Iris pigment epithelial cell (primary cell): Measurements from ENCODE around the gene TMEM30B.
A peak's percentile ranks its signal among the peaks of the same experiment; 100 is the strongest.
"Not testable (repeated sequence)": the region's sequence is repeated elsewhere in the genome, so short reads cannot be mapped to it uniquely, and the experiment has no call there.

ENCODE experiments used
- DNase-seq: peaks from one replicate; pipeline ENCODE4 v3.0.0-alpha.2; 2011; ENCODE audit warnings: low read depth

TMEM30B gene, protein sequence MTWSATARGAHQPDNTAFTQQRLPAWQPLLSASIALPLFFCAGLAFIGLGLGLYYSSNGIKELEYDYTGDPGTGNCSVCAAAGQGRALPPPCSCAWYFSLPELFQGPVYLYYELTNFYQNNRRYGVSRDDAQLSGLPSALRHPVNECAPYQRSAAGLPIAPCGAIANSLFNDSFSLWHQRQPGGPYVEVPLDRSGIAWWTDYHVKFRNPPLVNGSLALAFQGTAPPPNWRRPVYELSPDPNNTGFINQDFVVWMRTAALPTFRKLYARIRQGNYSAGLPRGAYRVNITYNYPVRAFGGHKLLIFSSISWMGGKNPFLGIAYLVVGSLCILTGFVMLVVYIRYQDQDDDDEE

GRCh38 chr14:61281186-61281947 is at the start of gene TMEM30B:
TMEM30B (minus strand) TSS chr14:61281338; CDS start chr14:61281147, 191 bp downstream.
- DNase-seq: no peak

GRCh38 chr14:61330511-61330910 is 49.4 kb upstream of the TMEM30B start:
- DNase-seq: no peak

- no peak for DNase-seq
Measured at GRCh38 chr14:61329478-61330051, 48.4 kb upstream of the TMEM30B start.

GRCh38 chr14:61328626-61329262 is 47.6 kb upstream of the TMEM30B start:
- DNase-seq: no peak

DNA sequence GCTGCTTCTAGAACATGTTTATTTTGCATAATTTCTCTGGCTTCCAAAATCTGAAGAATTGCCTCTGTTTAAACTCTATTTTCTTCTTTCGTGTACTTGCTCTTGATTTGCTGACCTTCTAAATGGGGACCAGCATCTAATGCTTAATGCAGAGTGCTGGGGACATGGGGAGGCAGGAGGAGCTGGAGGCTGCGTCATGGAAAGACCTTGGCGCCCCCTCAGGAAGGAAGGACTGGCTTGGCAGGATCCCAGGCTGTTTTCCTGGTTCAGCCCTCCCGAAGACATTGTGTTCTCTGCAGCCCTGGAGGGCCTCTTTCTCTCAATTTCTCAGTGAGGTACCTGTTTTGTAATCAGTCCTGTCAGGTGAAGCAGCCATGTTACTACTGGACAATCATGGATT is 45.7 kb upstream of the TMEM30B start:
- peak; percentile 27 for DNase-seq

- no peak for DNase-seq
Measured at GRCh38 chr14:61326146-61326545, 45.0 kb upstream of the TMEM30B start.

GRCh38 chr14:61325166-61325565 is 44.0 kb upstream of the TMEM30B start:
- DNase-seq: no peak

DNA sequence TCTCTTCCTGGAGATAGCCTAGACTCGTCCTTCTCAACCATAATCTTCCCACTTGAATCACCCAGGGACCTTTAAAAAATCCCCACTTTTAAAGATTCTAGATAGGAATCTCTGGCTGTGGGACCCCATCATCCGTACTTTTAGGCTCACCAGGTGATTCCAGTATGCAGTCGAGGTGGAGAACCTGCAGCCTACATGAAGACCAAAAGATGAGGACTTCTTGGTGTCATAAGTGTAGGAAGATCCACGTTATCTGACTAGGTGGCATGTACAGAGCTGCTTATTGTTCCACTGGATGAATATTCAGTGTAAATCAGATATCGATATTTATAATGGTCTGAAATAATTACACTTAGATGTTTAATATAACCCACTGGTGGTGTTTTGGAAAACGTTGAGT is 42.8 kb upstream of the TMEM30B start:
- DNase-seq: no peak

DNA sequence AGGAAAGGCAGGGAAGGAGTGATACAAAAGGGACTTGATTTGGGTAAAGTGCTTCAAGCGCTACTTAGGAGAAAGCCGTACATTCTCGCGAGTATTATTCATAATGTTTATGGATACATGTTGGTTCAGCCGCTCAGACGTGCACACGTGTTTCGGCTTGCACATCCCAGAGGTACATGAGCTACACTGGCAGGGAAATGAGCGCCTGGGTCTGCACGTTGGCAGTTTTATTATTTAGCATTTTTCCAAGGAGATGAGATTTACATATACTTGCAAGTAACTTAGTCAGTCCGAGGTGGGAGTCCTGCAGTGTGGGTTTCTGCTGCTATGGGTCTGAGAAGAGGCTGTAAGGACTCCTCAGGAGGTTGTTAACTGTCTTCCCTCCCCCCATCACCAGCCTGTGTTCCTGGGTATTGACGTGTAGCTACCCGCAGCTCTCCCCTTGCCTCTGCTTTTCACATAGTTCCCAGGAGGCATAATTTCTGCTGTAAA is 41.7 kb upstream of the TMEM30B start:
- DNase-seq: peak; percentile 22

GRCh38 chr14:61322011-61322798 is 41.1 kb upstream of the TMEM30B start:
- DNase-seq: no peak

- peak; percentile 52 for DNase-seq
Measured at GRCh38 chr14:61321385-61322010, 40.4 kb upstream of the TMEM30B start, which contains the start of gene PRKCH. PRKCH (plus strand) TSS chr14:61321579; CDS start chr14:61322102, 523 bp downstream.

- no peak for DNase-seq
Measured at GRCh38 chr14:61320806-61321384, 39.8 kb upstream of the TMEM30B start.

DNA sequence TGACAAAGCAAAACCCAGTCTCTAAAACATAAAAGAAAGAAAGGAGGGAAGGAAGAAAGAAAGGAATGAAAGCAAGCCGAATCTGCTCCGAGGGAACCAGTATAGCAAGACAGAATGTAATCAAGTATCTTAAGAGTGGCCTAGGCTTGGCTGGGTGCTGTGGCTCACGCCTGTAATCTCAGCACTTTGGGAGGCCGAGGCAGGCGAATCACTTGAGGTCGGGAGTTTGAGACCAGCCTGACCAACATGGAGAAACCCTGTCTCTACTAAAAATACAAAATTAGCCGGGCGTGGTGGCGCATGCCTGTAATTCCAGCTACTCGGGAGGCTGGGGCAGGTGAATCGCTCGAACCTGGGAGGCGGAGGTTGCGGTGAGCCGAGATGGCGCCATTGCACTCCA is 39.0 kb upstream of the TMEM30B start:
- DNase-seq: not testable (repeated sequence)

- no peak for DNase-seq
Measured at GRCh38 chr14:61319706-61320105, 38.6 kb upstream of the TMEM30B start.

- DNase-seq: no peak
Measured at GRCh38 chr14:61319086-61319485, 37.9 kb upstream of the TMEM30B start.

DNA sequence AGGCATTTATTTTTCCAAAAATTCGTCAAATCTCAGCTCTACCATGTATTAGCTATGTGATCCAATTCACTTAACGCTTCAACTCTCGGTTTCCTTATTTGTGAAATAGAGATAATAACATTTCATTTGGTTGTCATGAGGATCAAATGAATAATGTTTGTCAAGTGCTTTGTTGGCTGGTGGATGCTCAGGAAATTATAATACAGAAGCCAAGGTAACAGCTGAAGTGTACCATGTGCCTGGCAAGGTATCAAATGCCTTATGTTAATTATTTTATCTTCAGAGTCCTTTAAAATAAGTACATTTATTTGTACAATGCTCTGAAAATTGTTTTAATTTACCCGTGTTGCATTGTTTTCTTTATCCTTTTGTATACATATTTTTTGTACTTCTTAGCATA is 34.2 kb upstream of the TMEM30B start:
- DNase-seq: no peak

DNA sequence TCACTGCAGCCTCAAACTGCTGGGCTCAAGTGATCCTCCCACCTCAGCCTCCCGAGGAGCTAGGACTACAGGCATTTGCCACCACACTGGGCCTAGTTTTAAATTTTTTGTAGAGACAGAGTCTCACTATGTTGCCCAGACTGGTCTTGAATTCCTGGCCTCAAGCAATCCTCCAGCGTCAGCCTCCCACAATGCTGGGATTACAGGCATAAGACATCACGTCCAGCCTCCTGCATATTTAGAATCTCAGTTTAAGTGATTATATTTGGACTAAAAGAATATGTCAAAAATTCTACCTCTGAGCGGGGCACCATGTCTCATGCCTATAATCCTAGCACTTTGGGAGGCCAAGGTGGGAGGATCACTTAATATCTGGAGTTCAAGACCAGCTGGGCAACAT is 27.6 kb upstream of the TMEM30B start:
- DNase-seq: not testable (repeated sequence)

GRCh38 chr14:61308198-61308597 is 27.1 kb upstream of the TMEM30B start:
- DNase-seq: no peak

GRCh38 chr14:61304688-61305087 is 23.6 kb upstream of the TMEM30B start:
- DNase-seq: no peak

DNA sequence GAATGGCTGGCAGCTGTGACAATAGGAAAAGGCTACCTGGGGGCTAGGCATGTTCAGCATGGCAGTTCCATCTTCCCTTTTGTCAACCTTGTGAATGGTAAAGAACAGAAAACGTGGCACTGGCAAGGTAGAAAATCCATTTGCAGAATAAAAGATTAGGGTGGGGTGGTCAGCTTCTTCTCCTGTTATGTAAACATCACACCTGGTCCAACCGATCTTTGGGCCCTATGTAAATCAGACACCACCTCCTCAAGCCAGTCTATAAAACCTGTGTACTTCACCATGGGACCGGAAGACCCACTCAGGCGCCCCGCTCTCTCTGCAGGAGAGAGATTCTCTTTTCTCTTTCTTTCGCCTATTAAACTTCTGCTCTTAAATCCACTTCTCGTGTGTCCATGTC is 19.6 kb upstream of the TMEM30B start:
- DNase-seq: no peak

DNA sequence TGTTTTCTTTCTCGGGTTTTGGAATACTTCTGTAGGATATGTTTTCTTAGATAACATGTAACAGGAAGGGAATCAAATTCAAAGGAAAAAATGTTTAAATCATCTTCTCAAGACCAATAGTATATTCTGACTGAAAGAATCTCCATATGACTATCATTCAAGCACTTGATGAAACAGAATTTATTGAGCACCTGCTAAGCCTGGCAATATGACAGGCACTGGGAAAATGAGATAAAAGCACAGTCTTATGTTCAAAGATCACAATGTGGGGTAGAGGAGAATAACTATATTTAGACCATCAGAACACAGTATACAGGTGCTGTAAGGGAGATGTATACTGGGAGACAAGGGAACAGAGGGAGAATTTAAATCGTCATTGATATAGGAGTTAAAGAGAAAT is 19.1 kb upstream of the TMEM30B start:
- DNase-seq: no peak
